ACC112 (cell line): ENCODE data around the gene MBNL1.
A peak's percentile ranks its signal among the peaks of the same experiment; 100 is the strongest.

ENCODE experiments used
- H2AFZ ChIP-seq: fragments of 200-600 bp; sonication (generic); one replicate; pipeline ENCODE4 v1.6.0; 2017; ENCODE audit warnings: antibody characterized with exemption, low read length; ENCODE audit not compliant: unreplicated experiment
- H3K27ac ChIP-seq: fragments of 200-600 bp; sonication (generic); 2 replicates; pipeline ENCODE4 v1.5.1; 2014; ENCODE audit warnings: low read depth, mild to moderate bottlenecking, antibody characterized with exemption, low read length, moderate library complexity
- H3K27me3 ChIP-seq: fragments of 200-600 bp; sonication (generic); 2 replicates; pipeline ENCODE4 v1.6.1; 2014; ENCODE audit warnings: mild to moderate bottlenecking, antibody characterized with exemption, low read length, moderate library complexity, mixed read lengths; ENCODE audit not compliant: insufficient read depth
- H3K36me3 ChIP-seq: fragments of 200-600 bp; sonication (generic); 2 replicates; pipeline ENCODE4 v1.6.1; 2016; ENCODE audit warnings: mild to moderate bottlenecking, antibody characterized with exemption, low read length, moderate library complexity, mixed read lengths; ENCODE audit not compliant: insufficient read depth
- H3K4me1 ChIP-seq: fragments of 200-600 bp; sonication (generic); one replicate; pipeline ENCODE4 v1.6.1; 2016; ENCODE audit warnings: low read length, mixed read lengths; ENCODE audit not compliant: insufficient read depth, unreplicated experiment, control insufficient read depth
- H3K4me3 ChIP-seq: fragments of 200-600 bp; sonication (generic); 2 replicates; pipeline ENCODE4 v1.5.1; 2014; ENCODE audit warnings: mild to moderate bottlenecking, low read depth, low read length
- H3K79me2 ChIP-seq: fragments of 200-600 bp; sonication (generic); one replicate; pipeline ENCODE4 v1.6.0; 2016; ENCODE audit warnings: low read length; ENCODE audit not compliant: control insufficient read depth, unreplicated experiment, insufficient read depth

Gene MBNL1

GRCh38 chr3:152287898-152288576, 19.3 kb downstream of the MBNL1 start:
- Histone ChIP-seq H3K27ac (no peak overlapping the region), H3K4me3 (no peak overlapping the region), H3K4me1 (peaks cover 49% of the 10 kb centered on the region)

DNA sequence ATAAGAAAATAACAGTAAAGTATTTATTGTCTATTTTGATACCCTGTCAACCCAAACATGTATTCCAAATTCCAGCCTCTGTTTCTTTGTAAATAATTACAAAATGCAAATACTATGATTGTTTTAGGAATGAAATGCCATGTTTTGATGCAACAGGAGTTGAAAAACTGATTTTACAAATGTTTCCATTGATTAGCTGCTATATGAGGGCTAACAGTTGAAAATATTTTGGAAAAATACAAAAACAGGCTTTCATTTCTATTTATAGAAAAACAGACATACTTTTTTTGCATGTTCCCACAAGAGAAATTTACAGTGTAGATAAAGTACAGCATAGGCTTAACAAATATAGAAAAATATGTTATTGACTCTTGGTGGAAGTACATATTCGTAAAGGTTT, 20.0 kb downstream of the MBNL1 start:
- peaks cover 42% of the 10 kb centered on the region for H3K4me1 ChIP-seq
- H3K27me3 ChIP-seq = no peaks in the 10 kb centered on the region
- peaks cover 95% of the 10 kb centered on the region for H3K79me2 ChIP-seq
- H3K27ac ChIP-seq = peak overlapping the region; percentile 12; the same call in 1 of the 2 replicates
- H3K36me3 ChIP-seq = 0 out of 2 replicates have a peak, but pooled peaks cover 6% of the 10 kb centered on the region
- no peak overlapping the region for H3K4me3 ChIP-seq
- H2AFZ ChIP-seq = no peak overlapping the region

More at GRCh38 chr3:152287898-152288576, 19.3 kb downstream of the MBNL1 start:
- Histone ChIP-seq H2AFZ (no peak overlapping the region), H3K27me3 (no peaks in the 10 kb centered on the region), H3K79me2 (peaks cover 95% of the 10 kb centered on the region), H3K36me3 (0 out of 2 replicates have a peak, but pooled peaks cover 6% of the 10 kb centered on the region)

DNA sequence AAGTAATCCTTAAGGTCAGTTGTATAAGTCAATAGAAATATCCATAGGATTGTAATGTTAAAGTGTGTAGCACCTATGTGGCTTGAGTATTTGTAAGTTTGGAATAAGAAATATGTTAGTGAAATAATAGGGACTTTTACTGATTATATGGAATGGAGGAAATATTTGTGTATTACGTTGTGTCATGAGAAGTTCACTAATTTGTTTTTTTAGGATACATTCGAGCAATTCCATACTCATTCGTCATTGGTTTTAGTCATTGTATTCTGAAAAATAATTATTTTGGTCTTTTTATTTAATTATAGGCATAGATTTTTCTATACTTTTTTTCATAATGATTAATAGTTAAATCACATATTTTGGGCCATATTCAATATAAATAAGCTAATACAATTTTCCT, 21.0 kb downstream of the MBNL1 start:
- H2AFZ ChIP-seq = no peak overlapping the region
- 0 out of 2 replicates have a peak, but pooled peaks cover 6% of the 10 kb centered on the region for H3K36me3 ChIP-seq
- peaks cover 87% of the 10 kb centered on the region for H3K79me2 ChIP-seq
- no peaks in the 10 kb centered on the region for H3K27me3 ChIP-seq
- no peak overlapping the region for H3K4me3 ChIP-seq
- peaks cover 42% of the 10 kb centered on the region for H3K4me1 ChIP-seq
- H3K27ac ChIP-seq = 0 out of 2 replicates have a peak overlapping the region, but pooled peaks have one; percentile 13

DNA sequence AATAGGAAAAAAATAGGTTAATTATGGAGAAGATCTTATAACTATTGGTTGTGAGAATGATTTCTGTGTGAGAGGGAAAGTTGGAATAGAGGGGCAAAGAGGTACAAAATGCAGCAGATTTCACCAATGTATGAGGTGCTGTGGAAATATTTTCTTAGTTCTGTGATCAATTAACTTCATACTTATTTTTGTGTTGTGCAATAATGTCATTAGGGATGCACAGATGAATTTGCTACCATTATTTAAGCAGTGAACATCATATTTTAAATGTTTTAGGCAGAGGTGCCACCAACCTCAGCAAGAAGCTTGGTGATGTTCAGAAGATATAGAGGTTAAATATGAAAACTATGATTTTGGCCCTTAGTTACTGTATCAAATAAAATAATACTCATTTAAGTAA, 21.6 kb downstream of the MBNL1 start:
- Histone ChIP-seq H3K4me1 (peaks cover 42% of the 10 kb centered on the region), H3K27ac (no peak overlapping the region), H3K79me2 (peaks cover 87% of the 10 kb centered on the region), H3K27me3 (no peaks in the 10 kb centered on the region), H2AFZ (no peak overlapping the region), H3K36me3 (0 out of 2 replicates have a peak, but pooled peaks cover 6% of the 10 kb centered on the region), H3K4me3 (no peak overlapping the region)

- peaks cover 89% of the 10 kb centered on the region for H3K79me2 ChIP-seq
- no peak overlapping the region for H3K4me3 ChIP-seq
- no peak overlapping the region for H3K27ac ChIP-seq
- H3K4me1 ChIP-seq = peaks cover 42% of the 10 kb centered on the region
- 0 out of 2 replicates have a peak, but pooled peaks cover 2% of the 10 kb centered on the region for H3K36me3 ChIP-seq
- H3K27me3 ChIP-seq = no peaks in the 10 kb centered on the region
- H2AFZ ChIP-seq = no peak overlapping the region
These were observed 22.5 kb downstream of the MBNL1 start for GRCh38 chr3:152291238-152291637.

GRCh38 chr3:152291649-152292066, 22.9 kb downstream of the MBNL1 start:
- H2AFZ ChIP-seq = no peak overlapping the region
- H3K4me1 ChIP-seq = peaks cover 45% of the 10 kb centered on the region
- peaks cover 91% of the 10 kb centered on the region for H3K79me2 ChIP-seq
- H3K36me3 ChIP-seq = 0 out of 2 replicates have a peak, but pooled peaks cover 2% of the 10 kb centered on the region
- H3K27ac ChIP-seq = no peak overlapping the region
- no peaks in the 10 kb centered on the region for H3K27me3 ChIP-seq
- H3K4me3 ChIP-seq = no peak overlapping the region

DNA sequence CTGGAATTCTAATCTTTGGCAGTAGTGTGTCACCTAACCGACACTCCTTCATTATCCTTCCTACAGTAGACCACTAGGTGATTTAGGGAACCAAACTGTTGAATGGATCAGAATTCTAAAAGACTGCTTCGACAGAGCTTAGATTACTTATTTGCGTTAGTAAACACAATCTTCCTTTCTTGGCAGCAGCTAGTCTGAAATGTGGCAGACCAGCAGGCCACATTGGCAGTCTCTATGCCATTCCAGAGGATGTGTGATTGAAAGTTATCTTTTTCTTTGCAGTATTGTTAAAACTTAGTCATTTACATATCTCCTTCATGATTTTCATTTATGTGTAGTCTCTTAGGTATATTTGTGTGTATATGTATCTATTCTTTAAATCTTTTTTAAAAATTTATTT, 23.6 kb downstream of the MBNL1 start:
- Histone ChIP-seq H3K27me3 (no peaks in the 10 kb centered on the region), H2AFZ (no peak overlapping the region), H3K4me1 (peaks cover 51% of the 10 kb centered on the region), H3K4me3 (no peak overlapping the region), H3K27ac (no peak overlapping the region), H3K36me3 (0 out of 2 replicates have a peak, but pooled peaks cover 2% of the 10 kb centered on the region), H3K79me2 (peaks cover 91% of the 10 kb centered on the region)

- Histone ChIP-seq H3K4me1 (peaks cover 44% of the 10 kb centered on the region), H3K4me3 (no peak overlapping the region), H3K27me3 (no peaks in the 10 kb centered on the region), H2AFZ (no peak overlapping the region), H3K79me2 (peaks cover 89% of the 10 kb centered on the region), H3K27ac (no peak overlapping the region), H3K36me3 (0 out of 2 replicates have a peak, but pooled peaks cover 2% of the 10 kb centered on the region)
These were observed 24.7 kb downstream of the MBNL1 start for GRCh38 chr3:152293347-152294006.

- Histone ChIP-seq H3K27me3 (no peaks in the 10 kb centered on the region), H3K36me3 (peaks cover 10% of the 10 kb centered on the region; the same call in 1 of the 2 replicates), H3K4me1 (peaks cover 39% of the 10 kb centered on the region), H3K4me3 (no peak overlapping the region), H3K79me2 (peaks cover 83% of the 10 kb centered on the region), H3K27ac (no peak overlapping the region), H2AFZ (no peak overlapping the region)
These were observed 26.6 kb downstream of the MBNL1 start for GRCh38 chr3:152295344-152295743.

GRCh38 chr3:152295806-152296205, 27.1 kb downstream of the MBNL1 start:
- no peaks in the 10 kb centered on the region for H3K27me3 ChIP-seq
- H3K79me2 ChIP-seq = peaks cover 83% of the 10 kb centered on the region
- H3K27ac ChIP-seq = no peak overlapping the region
- H3K36me3 ChIP-seq = peaks cover 10% of the 10 kb centered on the region; the same call in 1 of the 2 replicates
- H2AFZ ChIP-seq = no peak overlapping the region
- H3K4me1 ChIP-seq = peaks cover 39% of the 10 kb centered on the region
- no peak overlapping the region for H3K4me3 ChIP-seq
